Hippocampal formation (tissue), 2 donors: ENCODE results near the gene RAD51AP1.

Experiments
- DNase-seq, 2 donors: peaks; one replicate each; lab custom pipeline; 2025; lab: John Stamatoyannopoulos, UW

Gene RAD51AP1

GRCh38 chr12:4591180-4591687, 52.5 kb downstream of the RAD51AP1 start:
- no peak for DNase-seq

GRCh38 chr12:4595881-4596280, 57.2 kb downstream of the RAD51AP1 start:
- no peak for DNase-seq

- DNase-seq = no peak
Observed at GRCh38 chr12:4603421-4603820, 64.7 kb downstream of the RAD51AP1 start.

- no peak for DNase-seq
Observed at GRCh38 chr12:4603946-4604345, 65.3 kb downstream of the RAD51AP1 start.

GRCh38 chr12:4604684-4605193, 66.0 kb downstream of the RAD51AP1 start:
- DNase-seq = peak; percentile 78 to 90

GRCh38 chr12:4607056-4607455, 68.4 kb downstream of the RAD51AP1 start:
- no peak for DNase-seq

GRCh38 chr12:4609071-4609470, 70.4 kb downstream of the RAD51AP1 start:
- DNase-seq = no peak
